Activated CD4-positive, alpha-beta T cell treated with anti-CD3 and anti-CD28 coated beads, Interleukin-2, amount 50 U/mL, for 24 hours (primary cell): ENCODE results near the gene AP3B1.
"Not testable (repeated sequence)": the region's sequence is repeated elsewhere in the genome, so short reads cannot be mapped to it uniquely, and the experiment has no call there.

Experiments
- DNase-seq, 2 donors: peaks; one replicate each; pipeline ENCODE4 v3.0.0-alpha.2; 2020; ENCODE audit warnings: low read depth in 1 of 2, low spot score in 1 of 2

Gene AP3B1

DNA sequence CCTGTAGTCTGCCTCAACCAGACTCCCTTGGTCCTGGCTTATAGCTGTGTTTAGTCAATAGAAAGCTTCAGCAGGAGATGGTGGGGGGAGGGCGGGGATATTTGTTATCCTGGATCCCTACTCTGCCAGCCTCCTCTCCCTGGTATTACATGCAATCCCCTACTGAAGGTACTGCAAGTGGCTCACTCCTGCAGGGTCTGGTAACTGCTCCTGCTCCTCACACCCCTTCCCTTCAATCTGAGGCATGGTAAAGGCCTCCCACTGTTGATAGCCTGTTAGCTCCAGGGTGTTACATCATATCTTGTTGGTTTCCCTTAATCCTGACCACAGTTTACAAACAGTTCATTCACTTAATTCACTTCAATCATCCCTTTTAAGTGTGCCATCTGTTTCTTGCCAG, 137.5 kb downstream of the AP3B1 start:
- no peak for DNase-seq

DNA sequence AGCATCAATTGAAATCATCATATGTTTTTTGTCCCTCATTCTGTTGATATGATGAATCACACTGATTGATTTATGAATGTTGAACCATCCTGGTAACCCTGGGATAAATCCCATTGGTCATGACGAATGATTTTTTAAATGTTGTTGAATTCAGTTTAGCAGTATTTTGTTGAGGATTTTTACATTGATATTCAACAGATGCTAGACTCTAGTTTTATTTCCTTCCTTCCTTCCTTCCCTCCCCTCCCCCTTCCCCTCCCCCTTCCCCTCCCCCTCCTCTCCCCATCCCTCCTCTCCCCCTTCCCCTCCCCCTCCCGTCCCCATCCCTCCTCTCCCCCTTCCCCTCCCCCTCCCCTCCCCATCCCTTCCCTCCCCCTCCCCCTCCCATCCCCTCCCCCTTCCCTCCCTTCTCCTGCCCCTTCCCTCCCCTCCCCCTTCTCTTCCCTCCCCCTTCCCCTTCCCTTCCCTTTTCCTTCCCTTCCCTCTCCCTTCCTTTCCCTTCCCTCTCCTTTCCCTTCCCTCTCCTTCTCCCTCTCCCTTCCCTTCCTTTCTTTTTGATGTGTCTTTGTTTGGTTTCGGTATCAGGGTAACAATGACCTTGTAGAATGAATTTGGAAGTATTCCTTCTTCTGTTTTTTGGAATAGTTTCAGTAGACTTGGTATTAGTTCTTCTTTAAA, 142.8 kb downstream of the AP3B1 start:
- no peak for DNase-seq

DNA sequence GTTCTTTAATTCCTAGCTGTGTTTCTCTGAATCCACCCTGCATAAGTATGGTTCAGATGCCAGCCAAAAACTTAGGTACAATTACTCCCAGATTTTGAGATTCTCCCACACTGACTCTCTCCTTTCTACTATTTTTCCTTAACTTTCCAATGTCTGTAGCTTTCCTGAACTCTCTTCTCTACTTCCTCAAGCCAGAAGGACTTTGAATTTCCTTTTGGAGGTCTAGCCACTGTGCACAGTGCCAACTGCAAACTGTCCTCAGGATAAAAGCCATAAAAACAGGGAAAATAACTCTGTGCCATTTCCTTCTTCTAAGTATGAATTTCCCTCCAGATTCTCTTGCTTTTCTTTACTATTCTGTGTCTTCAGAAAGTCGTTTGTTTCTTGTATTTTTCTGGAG, 157.2 kb downstream of the AP3B1 start:
- no peak for DNase-seq

DNA sequence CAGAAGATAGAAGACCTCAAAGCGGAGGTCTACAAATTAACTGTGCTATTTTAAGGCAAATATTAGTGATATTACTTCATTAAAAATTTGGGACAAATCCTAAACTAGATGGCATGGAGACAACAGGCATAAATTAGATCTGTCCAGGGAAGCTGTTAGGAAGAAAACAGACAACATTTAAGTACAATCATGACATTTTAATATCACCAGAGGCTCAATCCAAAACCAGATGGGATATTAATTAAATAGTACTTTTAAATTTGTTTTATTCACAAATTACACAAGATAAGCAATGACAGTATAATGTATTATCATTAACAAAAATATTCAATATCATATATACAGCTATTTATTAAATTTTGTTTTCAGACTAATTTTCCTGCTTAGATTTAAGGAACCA, 161.1 kb downstream of the AP3B1 start:
- no peak for DNase-seq

DNA sequence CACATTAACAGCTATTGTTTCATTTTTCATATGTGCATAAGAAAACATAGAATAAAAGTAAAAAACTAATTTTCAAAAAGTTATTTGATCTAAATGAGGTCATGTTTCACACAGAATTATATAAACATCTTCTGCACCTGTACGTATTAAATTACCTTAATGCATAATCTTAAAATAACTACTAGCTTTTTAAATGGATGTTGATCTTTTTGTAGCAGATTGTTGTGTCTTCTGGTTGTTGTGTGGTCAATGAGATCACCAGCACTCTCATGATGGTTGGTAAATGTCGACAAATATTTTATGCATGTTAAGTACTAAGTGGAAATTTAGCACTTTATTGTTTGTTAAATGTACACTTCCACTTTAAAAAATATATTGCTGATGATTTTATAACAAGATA, 162.0 kb downstream of the AP3B1 start:
- no peak for DNase-seq

DNA sequence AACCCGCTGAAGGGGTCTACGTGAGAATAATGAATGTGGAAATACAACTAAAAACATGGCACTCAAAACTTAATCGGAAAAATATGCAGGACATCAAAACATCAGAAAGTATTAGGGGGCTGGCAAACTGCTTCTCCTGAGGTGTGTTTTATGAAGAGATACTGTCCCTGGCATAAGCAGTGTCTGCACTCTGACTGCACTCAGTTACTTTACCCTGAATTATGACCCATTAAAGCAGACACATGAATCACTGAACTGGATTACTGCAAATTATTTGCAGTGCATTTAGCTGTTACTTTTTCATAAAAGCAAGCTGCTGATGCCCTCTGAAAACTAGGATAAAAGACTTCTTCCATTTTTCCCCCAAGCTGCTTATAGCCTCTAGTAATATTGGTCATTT, 164.9 kb downstream of the AP3B1 start:
- no peak for DNase-seq

DNA sequence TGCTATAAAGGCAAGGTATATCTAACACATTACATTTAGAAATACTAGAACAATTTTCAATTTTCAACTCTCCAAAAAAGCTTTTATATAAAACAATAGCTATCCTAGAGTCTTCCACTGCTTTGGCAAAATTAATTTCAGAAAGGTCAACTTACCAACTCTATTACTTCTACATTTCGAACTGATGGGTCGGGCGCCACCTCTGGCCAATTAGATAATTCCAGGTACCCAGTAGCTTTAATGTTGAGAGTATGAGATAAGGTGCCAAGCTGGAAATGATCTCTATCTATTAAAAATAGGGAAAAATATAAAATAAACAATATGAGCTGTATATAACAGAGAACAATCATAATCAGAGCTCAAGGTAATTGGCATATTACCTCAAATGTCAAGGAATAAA, 166.6 kb downstream of the AP3B1 start:
- DNase-seq, result no peak

DNA sequence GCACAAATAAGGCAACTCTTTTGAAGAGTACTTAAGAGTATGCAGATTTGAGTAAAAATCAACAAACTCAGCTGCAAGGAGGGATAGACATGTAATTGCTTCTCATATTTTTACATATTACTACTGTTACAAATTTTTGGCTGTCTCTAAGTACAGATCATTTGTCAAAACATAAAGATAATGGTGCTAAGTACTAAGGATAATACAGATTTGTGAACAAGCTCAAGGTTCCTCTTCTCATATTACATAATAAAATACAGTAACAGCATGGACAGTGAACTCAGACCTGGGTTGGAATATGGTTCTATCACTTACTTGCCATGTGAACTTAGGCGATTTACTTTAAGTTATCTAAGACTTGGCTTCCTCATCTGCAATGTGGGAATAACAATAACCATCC, 168.0 kb downstream of the AP3B1 start:
- DNase-seq, result no peak

DNA sequence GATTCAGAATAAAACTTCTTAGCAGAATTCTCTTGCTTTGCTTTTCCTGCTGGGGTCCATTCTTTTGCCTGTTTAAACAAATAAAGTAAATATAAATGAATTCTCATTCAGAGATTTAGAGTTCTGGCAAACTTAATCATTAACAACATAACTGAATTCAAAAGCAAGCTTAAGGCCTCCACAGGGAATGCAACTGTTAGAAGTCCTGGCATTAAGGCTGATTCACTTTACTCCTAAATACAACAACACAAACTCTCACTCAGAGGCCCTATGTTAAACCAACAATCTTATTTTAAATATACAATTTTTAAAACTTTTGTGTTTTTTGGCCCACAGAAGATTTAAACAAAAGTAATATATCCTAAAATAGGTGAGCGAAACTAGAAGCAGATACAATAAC, 178.3 kb downstream of the AP3B1 start:
- DNase-seq, result no peak

DNA sequence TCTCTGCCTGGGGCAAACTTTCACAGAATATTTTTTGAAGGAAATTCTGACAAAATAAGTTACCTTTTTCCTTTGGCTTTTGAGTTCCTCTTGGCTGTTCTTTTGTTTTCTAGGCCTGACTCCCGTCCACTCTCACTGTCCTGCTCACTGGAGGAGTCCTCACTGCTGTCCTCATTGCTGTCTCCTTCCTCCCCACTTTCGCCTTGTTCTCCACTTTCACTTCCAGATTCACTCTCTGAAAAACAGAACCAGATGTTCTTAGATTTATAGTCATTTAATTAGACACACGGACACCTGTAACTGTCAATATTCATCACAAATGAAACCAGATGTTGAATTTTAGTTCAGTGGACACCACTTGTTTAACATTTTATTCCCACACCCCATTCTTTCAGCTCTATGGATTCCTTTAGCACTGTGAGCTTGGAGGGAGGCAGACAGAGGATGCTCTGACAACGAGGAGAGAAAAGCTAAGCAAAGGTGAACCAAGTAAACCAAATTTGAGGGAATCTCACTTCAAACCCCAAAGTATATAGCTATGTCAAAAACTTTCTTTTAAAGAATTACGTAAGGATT, 180.7 kb downstream of the AP3B1 start:
- DNase-seq, result no peak

DNA sequence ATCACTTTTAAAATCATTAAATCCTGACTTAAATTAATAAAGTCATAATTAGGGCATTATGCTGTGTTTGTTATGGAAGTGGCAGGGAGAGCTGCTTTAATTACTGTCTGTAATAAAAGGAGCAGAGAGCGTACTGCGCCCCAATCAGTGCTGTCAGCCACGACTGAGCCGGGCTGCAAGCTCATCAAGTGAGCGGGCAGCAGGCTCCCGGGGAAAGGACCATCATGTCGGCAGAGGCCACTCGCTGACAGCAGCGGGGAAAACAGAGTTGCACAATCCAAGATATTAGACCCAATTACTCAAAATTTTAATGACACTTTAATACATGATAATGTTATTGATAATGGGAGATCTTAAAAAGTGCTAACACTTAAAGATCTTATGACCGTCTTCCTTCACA, 181.6 kb downstream of the AP3B1 start:
- no peak for DNase-seq

DNA sequence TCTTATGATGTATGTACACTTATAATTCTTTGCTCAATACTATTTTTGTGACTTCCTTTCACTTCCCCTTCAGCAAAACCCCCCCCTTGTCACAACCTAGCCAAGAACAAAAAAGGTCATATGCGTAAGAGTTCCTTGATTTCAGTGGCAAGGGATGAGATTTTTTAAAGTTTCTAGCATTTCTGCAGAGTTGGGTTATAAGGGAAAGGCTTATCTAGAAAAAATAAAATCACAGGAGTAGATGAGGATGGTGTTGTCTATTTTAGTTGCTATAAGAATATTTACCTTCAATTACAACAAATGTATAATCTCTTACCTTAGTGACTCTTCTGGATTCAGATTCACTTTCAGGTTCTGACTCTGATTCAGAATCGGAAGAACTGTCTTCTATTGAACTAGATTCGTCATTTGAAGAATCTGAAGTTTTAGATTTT, 184.6 kb downstream of the AP3B1 start:
- DNase-seq, result no peak

DNA sequence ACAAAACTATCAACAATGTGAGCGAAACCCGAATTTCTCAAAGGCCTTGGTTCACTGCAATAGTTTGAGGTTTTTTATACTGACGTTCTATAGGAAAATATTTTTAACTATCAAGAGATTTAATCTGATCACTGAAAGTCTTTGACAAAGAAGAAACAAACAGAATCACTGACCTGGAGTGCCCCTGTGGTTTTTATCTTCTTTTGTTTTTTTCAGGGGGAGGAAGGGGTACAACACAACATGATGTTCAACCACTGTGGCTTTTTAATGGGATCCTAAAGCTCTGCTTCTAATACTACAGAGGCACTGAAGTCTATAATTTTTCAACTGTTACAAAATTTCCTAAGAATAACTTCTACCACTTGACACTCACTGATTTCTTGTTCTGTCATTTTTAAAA, 185.9 kb downstream of the AP3B1 start:
- DNase-seq, result no peak

DNA sequence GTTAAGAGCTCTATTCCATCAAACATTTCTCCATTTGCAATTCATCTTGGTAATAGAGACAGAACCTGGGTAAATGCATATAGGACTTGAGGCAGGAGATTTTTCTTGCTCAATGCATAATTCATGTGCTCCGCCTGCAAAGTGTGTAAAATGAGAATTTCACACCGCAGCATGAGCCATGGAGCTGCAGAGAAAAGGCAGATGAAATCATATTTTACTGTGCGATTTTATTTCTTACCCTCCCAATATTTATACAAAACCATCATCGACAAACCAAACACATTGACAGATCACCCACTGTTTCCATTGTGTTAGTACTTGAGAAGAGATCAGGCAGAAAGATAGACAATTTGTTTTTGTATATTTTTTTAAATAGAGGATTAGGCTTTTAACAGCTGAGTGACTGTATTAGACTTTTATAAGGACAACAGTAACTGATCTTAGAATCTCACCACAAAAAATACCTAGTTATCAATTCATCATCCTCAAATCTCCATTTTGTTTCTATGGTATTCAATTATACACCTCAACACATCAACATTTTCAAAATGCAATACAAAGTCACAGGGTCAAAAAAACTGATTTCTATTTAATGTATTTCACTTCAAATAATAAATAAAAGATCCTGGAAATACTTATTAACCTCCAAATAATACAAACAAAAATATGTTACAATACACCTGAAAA, 191.1 kb downstream of the AP3B1 start:
- DNase-seq, result no peak

DNA sequence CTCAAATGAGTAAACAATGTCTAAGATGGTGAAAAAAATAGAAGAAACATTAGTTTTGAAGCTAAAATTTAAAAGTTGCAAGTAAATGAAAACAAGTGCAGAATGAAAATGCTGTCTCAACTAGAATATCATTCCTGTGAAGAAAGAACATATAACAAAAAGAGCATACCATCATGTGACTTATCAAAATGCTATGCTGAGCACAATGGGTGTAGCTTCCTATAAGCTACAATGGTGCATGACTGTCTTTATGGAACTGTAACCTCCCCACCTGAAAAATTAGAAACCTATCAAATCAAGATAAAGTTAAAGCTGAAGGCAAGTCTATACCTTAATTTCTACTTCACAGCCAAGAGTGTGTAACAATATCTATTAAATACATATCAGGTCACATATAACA, 192.0 kb downstream of the AP3B1 start:
- DNase-seq, result no peak

DNA sequence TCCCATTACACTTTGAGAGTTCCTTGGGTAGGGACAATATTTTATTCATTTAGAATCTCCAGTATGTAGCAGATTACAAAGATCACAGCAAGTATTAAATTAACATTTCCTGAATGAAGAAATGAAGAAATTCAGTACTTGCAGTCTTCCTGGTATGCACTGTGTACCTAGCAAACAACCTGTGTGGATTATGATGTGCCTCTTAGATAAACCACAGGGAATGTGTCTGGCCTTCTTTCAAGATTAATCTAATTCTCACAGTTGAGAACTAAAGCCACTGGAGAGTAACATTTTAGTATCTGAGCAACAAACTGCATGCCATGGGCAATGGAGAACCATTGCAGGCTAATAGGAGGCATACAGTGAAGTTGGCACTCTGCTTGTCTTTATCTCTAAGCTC, 199.4 kb downstream of the AP3B1 start:
- DNase-seq, result no peak

DNA sequence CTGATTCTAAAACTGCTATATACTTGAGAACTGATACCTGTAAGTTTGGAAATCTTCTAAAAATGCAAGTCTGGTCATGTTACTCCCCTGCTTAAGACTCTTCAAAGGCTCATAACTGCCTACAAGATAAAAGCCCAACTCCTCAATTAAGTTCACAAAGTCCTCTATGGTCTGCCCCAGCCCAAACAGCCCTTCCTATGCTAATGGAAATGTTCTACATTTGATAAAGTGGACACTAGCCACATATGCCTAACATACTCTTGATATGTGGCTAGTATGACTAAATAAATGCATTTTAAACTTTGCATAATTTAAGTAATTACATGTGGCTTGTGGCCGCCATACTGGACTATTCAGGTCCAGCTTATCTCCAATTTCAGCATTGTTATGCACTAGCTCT, 204.5 kb downstream of the AP3B1 start:
- DNase-seq, result no peak

DNA sequence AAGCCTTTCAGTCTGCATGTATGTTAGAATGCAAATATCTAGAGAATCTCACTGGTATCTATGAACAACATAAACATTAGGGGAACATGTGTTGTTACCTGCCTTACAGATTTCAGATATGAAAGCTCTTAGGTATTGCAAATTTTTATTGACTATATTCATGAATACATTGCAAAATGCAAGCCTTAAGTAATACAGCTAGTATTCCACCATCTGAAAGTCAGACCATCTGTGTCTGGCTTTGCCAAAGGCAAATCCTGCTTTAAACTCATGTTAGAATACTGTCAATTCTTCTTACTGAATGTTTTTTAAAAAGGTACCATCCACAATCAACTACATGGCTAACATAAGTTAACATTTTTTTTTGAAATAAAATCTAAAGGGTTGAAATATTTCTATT, 215.6 kb downstream of the AP3B1 start:
- no peak for DNase-seq

DNA sequence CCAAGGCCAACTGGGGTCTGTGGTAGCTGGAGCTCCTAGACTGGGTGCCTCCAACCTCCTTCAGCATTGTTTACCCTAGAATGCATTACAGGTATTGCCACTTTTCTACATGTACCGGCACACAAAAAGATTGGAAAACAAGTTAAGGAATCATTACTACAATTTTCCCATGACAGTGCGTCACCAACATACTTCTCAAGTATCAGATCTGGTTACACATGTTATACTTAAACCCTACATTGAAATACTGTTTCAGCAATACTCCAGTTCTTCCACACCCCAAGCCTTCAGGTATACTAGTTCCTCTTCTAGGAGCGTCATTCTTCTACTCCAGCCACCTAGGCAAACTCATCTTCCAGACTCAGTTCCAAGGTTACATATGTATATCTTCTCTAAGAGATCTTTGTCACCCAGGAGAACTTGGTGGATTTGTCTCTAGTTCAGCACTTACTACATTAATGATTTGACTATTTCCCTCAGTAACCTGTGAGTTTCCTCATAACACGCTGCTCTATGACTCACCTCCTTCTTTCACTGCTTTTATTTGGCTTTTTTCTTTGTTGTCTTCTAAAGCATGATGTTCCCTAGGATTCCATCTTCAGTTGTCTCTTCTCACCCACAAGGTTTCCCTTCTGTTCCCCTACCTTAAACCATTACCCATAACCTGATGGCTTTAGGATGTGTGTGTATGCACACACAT, 217.0 kb downstream of the AP3B1 start:
- no peak for DNase-seq

DNA sequence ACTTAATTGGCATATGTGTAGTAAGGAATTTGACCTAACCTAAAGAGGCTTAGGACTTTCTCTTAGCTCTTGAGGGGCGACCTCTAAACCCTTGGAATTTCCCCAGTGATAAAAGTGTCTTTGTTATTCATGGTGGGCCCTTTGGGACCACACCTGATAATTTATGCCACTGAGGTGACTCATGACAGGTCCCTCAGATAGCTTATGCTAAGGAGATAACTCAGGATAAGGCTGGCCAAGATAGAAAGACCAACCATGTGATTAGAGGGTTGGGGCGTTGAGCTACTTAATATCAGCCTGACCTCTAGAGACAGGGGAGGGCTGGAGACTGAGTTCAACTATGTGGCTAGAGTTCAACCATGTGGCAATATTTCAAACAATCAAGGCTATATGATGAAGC, 218.1 kb downstream of the AP3B1 start:
- DNase-seq, result no peak

DNA sequence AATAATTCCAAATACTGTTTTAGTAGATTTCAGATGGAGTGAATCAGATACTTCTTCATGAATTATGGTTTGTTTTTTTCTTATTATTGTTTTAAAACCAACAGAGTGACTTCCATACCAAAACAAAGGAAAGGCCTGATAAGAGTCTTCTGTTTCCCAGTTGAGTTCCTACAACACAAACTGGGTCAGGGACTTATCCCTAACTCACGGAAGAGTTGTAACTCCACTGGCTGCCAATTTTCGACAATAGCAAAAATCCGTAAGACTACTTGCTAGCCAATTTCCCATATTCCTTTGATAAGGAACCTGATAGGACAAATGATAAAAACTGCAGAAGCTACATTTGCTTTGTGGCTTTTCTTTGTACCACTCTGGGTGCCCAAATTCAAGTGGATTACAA, 219.2 kb downstream of the AP3B1 start:
- DNase-seq, result no peak

DNA sequence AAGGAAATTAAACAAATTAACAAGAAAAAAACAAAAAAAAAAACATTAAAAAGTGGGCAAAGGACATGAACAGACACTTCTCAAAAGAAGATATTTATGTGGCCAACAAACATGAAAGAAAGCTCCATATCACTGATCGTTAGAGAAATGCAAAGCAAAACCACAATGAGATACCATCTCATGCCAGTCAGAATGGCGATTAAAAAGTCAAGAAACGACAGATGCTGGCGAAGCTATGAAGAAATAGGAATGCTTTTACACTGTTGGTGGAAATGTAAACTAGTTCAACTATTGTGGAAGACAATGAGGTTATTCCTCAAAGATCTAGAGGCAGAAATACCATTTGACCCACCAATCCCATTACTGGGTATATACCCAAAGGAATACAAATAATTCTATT, 223.8 kb downstream of the AP3B1 start:
- not testable (repeated sequence) for DNase-seq
